Measurements from ENCODE around the gene IKZF5.

Gene IKZF5

DNA sequence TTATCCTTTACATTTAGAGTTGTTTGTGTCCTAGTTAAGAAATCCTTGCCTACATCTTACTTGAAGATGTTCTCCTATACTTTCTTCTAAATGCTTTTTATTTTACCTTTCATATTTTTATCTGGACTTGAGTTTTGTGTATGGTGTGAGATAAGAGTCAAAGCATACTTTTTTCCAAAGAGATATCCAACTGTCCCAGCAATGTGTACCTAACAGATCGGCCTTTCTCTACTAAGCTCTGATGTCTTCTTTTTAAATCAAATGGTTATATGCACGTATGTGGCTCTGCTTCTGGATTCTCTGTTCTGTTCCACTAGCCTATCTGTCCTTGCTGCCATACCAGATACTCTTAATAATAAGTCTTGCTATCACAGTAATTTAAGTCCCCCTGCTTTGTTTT is 7.2 kb downstream of the IKZF5 start:
- no peak for FAIRE-seq
- TF ChIP-seq, protein P1, sequence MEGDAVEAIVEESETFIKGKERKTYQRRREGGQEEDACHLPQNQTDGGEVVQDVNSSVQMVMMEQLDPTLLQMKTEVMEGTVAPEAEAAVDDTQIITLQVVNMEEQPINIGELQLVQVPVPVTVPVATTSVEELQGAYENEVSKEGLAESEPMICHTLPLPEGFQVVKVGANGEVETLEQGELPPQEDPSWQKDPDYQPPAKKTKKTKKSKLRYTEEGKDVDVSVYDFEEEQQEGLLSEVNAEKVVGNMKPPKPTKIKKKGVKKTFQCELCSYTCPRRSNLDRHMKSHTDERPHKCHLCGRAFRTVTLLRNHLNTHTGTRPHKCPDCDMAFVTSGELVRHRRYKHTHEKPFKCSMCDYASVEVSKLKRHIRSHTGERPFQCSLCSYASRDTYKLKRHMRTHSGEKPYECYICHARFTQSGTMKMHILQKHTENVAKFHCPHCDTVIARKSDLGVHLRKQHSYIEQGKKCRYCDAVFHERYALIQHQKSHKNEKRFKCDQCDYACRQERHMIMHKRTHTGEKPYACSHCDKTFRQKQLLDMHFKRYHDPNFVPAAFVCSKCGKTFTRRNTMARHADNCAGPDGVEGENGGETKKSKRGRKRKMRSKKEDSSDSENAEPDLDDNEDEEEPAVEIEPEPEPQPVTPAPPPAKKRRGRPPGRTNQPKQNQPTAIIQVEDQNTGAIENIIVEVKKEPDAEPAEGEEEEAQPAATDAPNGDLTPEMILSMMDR (IDR thresholded peaks at IDR 0.05; ENCODE audit: insufficient read depth, missing control alignments) = no peak
- DNase-seq (ENCODE audit: insufficient read length, low spot score) = no peak

DNA sequence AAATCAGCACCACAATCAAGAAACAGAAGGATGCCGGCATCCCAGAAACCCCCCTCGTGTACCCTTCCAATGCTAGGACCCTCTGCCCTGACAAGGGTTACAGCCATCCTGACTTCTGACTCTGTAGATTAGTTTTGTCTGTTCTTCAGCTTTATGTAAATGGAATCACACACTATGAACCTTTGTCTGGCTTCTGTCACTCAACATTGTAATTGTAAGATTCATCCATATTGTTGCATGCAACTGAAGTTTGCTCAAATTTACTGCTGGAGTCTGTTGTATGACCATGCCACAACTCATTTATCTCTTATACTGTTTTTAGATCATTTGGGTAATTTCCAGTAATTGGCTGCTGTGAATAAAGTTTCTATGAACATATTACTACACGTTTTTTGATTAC is 8.4 kb downstream of the IKZF5 start:
- FAIRE-seq = no peak
- TF ChIP-seq, protein P1 (IDR thresholded peaks at IDR 0.05; ENCODE audit: insufficient read depth, missing control alignments) = no peak

DNA sequence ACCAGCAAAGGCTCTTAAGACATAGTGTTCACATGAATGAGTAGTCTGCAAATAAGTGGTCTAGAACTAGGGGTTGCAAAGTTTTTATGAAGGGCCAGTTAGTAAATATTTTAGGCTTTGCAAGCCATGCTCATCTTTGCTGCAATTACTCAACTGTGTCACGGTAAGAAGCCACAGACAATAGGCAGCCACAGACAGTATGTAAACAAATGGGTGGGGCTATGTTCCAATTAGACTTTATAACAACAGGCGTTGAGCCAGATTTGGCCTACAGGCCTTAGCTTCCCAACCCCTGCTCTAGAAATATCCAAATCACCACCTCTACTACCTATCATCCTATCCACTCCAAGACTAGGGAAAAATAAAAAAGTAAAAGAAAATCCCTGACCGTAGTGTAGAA is 9.2 kb downstream of the IKZF5 start:
- FAIRE-seq (no peak), DNase-seq (ENCODE audit: insufficient read length, low spot score) (no peak)
- TF ChIP-seq, protein P1 (IDR thresholded peaks at IDR 0.05; ENCODE audit: insufficient read depth, missing control alignments) = no peak

More for the DNA sequence above, 8.4 kb downstream of the IKZF5 start:
- no peak for DNase-seq (ENCODE audit: insufficient read length, low spot score)

DNA sequence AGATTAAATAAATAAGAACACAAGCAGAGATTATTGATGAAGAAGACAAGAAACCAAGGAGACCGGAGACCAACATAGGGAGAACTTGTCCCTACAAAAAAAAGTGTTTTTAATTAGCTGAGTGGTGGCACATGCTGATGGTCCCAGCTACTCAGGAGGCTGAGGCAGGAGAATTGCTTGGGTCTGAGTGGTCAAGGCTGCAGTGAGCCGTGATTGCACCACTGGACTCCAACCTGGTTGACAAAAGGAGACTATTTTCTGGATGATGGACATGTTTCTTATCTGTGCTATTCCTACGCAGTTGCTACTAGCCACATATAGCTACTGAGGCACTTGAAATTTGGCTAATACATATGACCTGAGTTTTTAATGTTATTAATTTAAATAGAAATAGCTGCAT is 9.7 kb downstream of the IKZF5 start:
- FAIRE-seq (no peak), DNase-seq (ENCODE audit: insufficient read length, low spot score) (no peak)
- TF ChIP-seq, protein P1 (IDR thresholded peaks at IDR 0.05; ENCODE audit: insufficient read depth, missing control alignments) = no peak

DNA sequence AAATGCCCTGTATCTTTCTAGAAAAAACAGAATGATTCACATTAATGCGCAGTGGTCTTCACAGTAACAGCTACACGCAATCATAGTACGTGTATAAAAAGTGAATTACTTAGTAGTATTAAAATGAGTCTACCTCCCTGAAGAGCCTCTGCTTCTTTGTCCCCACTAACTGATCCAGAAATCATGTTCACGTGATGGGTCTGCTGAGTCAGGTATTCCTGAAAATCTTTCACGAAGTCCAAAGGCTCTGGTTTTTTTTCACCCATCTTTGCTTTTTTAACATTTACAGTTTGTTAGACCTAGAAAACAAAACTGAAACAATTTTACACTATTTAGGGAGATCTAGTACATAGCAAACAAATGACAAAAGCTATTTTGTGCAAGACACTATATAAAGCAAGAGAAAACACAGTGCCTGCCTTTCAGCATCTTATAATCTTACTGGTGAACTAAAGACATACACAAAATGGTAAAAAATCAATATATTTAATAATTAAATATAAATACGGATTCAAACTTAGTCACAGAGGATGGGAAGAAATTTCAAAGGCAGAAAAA is 10.2 kb downstream of the IKZF5 start:
- FAIRE-seq (no peak), DNase-seq (ENCODE audit: insufficient read length, low spot score) (no peak)
- TF ChIP-seq, protein P1 (IDR thresholded peaks at IDR 0.05; ENCODE audit: insufficient read depth, missing control alignments) = no peak

DNA sequence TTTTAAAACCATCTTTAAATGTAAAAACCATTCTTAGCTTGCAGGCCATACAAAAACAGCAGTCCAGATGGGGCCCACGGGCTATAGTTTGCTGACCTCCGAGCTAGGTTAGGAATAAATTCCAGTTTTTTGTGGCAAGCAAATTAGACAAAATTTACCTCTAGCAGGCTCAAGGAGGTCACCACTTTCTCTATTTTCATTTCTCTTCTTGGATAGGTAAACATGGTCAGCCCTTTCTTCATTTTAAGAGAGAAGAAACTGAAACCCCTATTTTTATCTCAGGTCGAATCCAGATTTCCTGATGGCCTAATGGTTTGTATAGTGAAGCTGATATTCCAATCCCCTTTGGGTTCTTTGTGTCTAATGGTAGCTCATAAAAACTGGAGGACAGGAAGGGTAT is 10.7 kb downstream of the IKZF5 start:
- no peak for DNase-seq (ENCODE audit: insufficient read length, low spot score)
- FAIRE-seq = no peak
- TF ChIP-seq, protein P1 (IDR thresholded peaks at IDR 0.05; ENCODE audit: insufficient read depth, missing control alignments) = no peak

DNA sequence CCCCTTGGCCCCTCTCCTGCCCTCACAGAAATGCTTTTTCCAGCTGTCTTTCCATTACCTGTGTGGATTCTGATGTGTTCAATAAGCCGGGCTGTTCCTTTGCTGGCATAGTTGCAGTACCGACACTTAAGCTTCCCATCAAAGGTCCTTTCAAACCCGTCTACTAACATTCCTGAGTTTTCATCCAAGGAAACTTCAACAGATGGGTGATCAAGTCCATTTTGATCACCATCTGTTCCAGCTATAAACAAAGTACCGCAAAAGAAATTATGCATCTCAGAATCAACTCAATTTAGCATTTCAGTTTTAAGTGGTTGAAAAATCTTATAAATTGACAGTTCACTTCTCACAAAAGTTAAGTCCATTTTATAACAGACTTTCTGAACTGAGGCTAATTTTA is 12.7 kb downstream of the IKZF5 start:
- no peak for FAIRE-seq
- DNase-seq (ENCODE audit: insufficient read length, low spot score) = no peak
- TF ChIP-seq, protein P1 (IDR thresholded peaks at IDR 0.05; ENCODE audit: insufficient read depth, missing control alignments) = no peak

All from D721Med (cell line).